Measurements from ENCODE around the gene DUOXA2. TPM values are rescaled to one million over a fixed set of nuclear protein-coding genes. Genes with fewer than 3 reads are reported as not detected.
A peak's percentile ranks its signal among the peaks of the same experiment; 100 is the strongest.

The DUOXA2 gene
- total and polyA plus RNA-seq, 2 experiments from 2014 or later = not detected

GRCh38 chr15:45091161-45091560 lies 23.0 kb upstream of the DUOXA2 start:
- Histone ChIP-seq H3K27me3 (peaks cover 22% of the 10 kb centered on the region), H3K36me3 (no peaks in the 10 kb centered on the region), H3K27ac (no peak overlapping the region), H3K4me3 (no peak overlapping the region), H3K4me1 (ENCODE audit: low read depth) (peaks cover 13% of the 10 kb centered on the region), H3K9me3 (ENCODE audit: low read depth) (no peaks in the 10 kb centered on the region)
- peak in 1 of 2 donors; percentile 65 for DNase-seq (ENCODE audit: low read depth in 1 of 2, low spot score in 1 of 2)
- no peak for TF ChIP-seq CTCF (IDR thresholded peaks at IDR 0.05; ENCODE audit: low read depth, low read length)

- TF ChIP-seq CTCF (IDR thresholded peaks at IDR 0.05; ENCODE audit: low read depth, low read length) = no peak
- H3K4me3 ChIP-seq = no peak overlapping the region
- no peaks in the 10 kb centered on the region for H3K36me3 ChIP-seq
- H3K4me1 ChIP-seq (ENCODE audit: low read depth) = peaks cover 13% of the 10 kb centered on the region
- H3K27ac ChIP-seq = no peak overlapping the region
- H3K27me3 ChIP-seq = peaks cover 22% of the 10 kb centered on the region
- no peak for DNase-seq (ENCODE audit: low read depth in 1 of 2, low spot score in 1 of 2)
- no peaks in the 10 kb centered on the region for H3K9me3 ChIP-seq (ENCODE audit: low read depth)
Observed at GRCh38 chr15:45091576-45091975, 22.6 kb upstream of the DUOXA2 start.

- no peak for DNase-seq (ENCODE audit: low read depth in 1 of 2, low spot score in 1 of 2)
- H3K27me3 ChIP-seq = peaks cover 30% of the 10 kb centered on the region
- peaks cover 13% of the 10 kb centered on the region for H3K4me1 ChIP-seq (ENCODE audit: low read depth)
- no peak overlapping the region for H3K4me3 ChIP-seq
- no peak overlapping the region for H3K27ac ChIP-seq
- no peak for TF ChIP-seq CTCF (IDR thresholded peaks at IDR 0.05; ENCODE audit: low read depth, low read length)
- H3K36me3 ChIP-seq = no peaks in the 10 kb centered on the region
- H3K9me3 ChIP-seq (ENCODE audit: low read depth) = no peaks in the 10 kb centered on the region
Observed at GRCh38 chr15:45093013-45093412, 21.1 kb upstream of the DUOXA2 start.

- peaks cover 30% of the 10 kb centered on the region for H3K27me3 ChIP-seq
- no peak for TF ChIP-seq CTCF (IDR thresholded peaks at IDR 0.05; ENCODE audit: low read depth, low read length)
- no peak for DNase-seq (ENCODE audit: low read depth in 1 of 2, low spot score in 1 of 2)
- H3K4me3 ChIP-seq = no peak overlapping the region
- H3K4me1 ChIP-seq (ENCODE audit: low read depth) = peaks cover 8% of the 10 kb centered on the region
- H3K27ac ChIP-seq = no peak overlapping the region
- H3K9me3 ChIP-seq (ENCODE audit: low read depth) = no peaks in the 10 kb centered on the region
- H3K36me3 ChIP-seq = no peaks in the 10 kb centered on the region
Observed at GRCh38 chr15:45093622-45094357, 20.3 kb upstream of the DUOXA2 start.

- Histone ChIP-seq H3K27me3 (peaks cover 32% of the 10 kb centered on the region), H3K9me3 (ENCODE audit: low read depth) (no peaks in the 10 kb centered on the region), H3K36me3 (no peaks in the 10 kb centered on the region), H3K4me1 (ENCODE audit: low read depth) (peaks cover 3% of the 10 kb centered on the region), H3K27ac (no peak overlapping the region), H3K4me3 (no peak overlapping the region)
- no peak for TF ChIP-seq CTCF (IDR thresholded peaks at IDR 0.05; ENCODE audit: low read depth, low read length)
- DNase-seq (ENCODE audit: low read depth in 1 of 2, low spot score in 1 of 2) = no peak
Observed at GRCh38 chr15:45094358-45094730, 19.8 kb upstream of the DUOXA2 start.

Measured in cardiac muscle cell (in vitro differentiated cells and primary cell).